NB4 (cell line): Measurements from ENCODE around the gene MAN2B1.
"Not testable (repeated sequence)": the region's sequence is repeated elsewhere in the genome, so short reads cannot be mapped to it uniquely, and the experiment has no call there.

Experiments used
- DNase-seq: peaks from one replicate; pipeline ENCODE4 v3.0.0; 2010; ENCODE audit warnings: low read depth
- H3K4me3 ChIP-seq: one replicate; pipeline ENCODE4 v1.5.1; 2011; ENCODE audit warnings: mild to moderate bottlenecking, low read depth, low read length, moderate library complexity
- CTCF ChIP-seq: IDR thresholded peaks from one replicate; pipeline ENCODE4 v1.5.1; 2012; ENCODE audit warnings: low read depth, low read length
- MYC ChIP-seq: IDR thresholded peaks from 2 replicates; pipeline ENCODE4 v1.6.1; 2011; ENCODE audit warnings: low read depth, low read length
- POLR2A ChIP-seq: IDR thresholded peaks from 2 replicates; pipeline ENCODE4 v1.6.1; 2011; ENCODE audit warnings: mild to moderate bottlenecking; ENCODE audit not compliant: insufficient read length; ENCODE audit errors: extremely low read depth
- TF ChIP-seq, protein P1 (sequence below): IDR thresholded peaks from 2 replicates; pipeline ENCODE4 v1.6.1; 2011; ENCODE audit warnings: low read depth, low read length

MAN2B1 gene

DNA sequence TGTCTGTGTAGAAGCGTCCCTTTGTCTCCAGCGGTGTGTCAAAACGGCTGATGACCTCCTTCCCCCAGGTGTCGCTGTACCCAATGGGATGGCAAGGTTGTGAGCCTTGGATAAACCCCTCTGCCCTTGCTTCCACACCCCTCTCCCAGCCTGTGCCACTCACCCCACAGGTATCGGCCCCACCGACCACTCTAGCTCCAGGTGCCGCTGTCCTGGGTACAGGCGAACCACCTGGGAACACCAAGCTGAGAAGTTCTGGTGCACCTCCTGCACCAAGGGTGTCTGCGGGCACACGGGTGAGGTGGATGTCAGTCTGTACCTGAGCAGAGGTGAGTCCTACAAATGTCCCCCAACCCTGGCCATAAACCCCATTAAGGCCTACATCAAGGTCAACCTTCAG lies 16.6 kb downstream of the MAN2B1 start:
- H3K4me3 ChIP-seq, result no peak overlapping the region
- TF ChIP-seq CTCF, result no peak
- TF ChIP-seq, protein P1, sequence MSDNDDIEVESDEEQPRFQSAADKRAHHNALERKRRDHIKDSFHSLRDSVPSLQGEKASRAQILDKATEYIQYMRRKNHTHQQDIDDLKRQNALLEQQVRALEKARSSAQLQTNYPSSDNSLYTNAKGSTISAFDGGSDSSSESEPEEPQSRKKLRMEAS, result no peak
- no peak for TF ChIP-seq POLR2A
- no peak for TF ChIP-seq MYC
- no peak for DNase-seq

DNA sequence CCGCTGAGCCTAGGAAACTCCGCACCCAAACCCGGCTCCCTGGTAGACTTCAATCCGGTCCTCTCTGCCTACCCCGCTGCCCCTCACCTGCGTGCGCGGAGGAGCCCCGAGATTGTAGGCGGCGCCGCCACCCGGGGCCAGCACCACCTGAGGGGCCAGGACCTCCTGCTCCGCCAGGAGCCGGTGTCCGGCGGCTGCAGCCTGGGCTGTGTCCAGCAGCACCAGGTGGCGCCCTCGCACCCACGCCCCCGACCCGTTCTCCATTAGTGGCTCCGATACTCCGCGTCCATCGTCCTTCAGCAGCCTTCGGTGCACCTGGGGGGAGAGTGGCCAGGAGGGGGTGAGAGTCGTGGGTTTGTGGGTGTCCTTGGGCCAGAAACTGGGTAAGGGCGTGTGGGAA lies 18.5 kb downstream of the MAN2B1 start:
- no peak for DNase-seq
- TF ChIP-seq POLR2A, result no peak
- no peak for TF ChIP-seq CTCF
- TF ChIP-seq, protein P1, result no peak
- no peak for TF ChIP-seq MYC

DNA sequence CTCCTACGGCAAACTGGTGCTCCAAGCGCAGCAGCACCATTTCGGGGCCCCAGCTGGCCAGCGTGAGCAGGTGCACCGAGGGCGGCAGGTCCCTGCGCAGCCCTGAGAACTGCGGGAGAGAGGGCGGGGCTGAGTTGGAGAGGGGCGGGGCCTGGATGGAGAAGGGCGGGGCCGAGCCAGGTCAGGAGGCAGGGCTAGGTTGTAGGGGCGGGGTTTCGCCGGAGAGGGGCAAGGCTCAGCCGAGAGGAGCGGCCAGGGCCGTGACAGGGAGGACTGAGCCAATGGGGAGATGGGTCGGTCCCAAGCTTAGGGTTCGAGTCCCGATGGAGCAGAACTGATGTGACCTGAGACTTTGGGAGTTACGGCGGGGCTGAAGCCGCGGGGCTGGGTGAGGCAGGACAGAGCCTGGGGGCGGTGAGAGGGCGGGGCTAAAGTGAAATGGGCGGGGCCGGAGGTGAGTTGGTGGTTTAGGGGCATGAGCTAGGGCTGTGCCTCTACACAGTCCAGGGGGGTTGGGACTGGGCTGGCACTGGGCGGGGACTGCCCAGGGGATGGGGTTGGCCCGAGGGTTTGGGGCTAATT lies 19.0 kb downstream of the MAN2B1 start:
- peak; percentile 23 for DNase-seq
- TF ChIP-seq CTCF, result no peak
- TF ChIP-seq POLR2A, result no peak
- no peak for TF ChIP-seq MYC
- TF ChIP-seq, protein P1, result no peak
- no peak overlapping the region for H3K4me3 ChIP-seq

More for the DNA sequence above, 18.5 kb downstream of the MAN2B1 start:
- H3K4me3 ChIP-seq, result no peak overlapping the region

DNA sequence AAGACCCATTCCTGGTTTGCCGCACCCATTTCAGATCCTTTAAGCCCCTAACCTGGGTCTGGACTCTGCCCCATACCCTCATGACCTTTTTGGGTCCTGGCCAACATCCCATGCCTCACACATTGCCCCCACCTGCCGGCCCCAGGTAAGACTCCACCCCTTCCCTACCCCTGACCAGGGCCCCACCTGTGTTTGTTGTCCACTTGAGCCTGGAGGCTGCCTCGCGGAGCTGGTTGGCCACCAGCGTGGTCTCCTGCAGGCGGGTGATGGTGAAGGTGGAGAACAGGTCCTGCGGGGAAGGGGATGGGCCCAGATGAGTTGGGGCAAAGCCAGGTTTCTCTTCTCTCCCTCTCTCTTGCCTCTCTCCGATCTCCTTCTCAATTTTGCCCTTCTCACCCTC lies 19.5 kb downstream of the MAN2B1 start:
- TF ChIP-seq, protein P1, result no peak
- TF ChIP-seq MYC (no peak), CTCF (no peak), POLR2A (no peak)
- no peak for DNase-seq
- no peak overlapping the region for H3K4me3 ChIP-seq

DNA sequence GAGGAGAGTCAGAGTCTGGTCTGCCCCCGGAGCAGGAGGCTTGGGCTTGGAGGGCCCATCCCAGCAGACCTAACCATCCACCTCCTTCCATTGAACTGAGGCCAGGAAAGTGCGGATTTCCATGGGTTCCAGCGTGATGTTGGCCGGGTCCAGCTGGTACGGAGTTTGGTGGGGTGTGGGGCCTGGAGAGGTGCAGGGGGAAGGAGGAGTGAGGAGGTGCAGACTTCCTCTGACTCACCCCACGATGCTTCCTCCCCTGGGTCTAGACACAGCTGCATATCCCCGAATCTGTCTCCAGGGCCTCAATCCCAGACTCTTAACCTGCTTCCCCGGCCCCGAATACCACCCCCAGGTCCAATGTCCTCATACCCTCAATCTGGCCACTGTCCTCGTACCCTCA lies 20.0 kb downstream of the MAN2B1 start:
- TF ChIP-seq POLR2A (no peak), CTCF (no peak), MYC (no peak)
- TF ChIP-seq, protein P1, result no peak
- no peak overlapping the region for H3K4me3 ChIP-seq
- DNase-seq, result peak; percentile 25

DNA sequence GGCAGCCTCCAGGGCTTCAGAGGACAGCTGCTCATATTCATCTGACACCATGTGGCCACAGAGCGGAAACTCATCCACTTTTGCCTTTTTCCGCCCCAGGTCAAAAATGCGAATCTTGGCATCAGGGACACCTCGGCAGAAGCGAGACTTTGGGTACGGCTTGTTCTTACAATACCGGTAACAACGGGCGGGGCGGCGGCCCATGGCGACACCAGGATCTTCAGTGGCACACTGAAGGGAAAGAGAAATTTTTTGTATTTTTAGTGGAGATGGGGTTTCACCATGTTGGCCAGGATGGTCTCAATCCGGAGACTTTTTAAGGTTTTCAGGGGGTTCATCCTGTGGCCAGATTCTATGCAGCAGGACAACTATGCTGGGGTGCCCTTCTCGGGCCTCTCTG lies 22.8 kb downstream of the MAN2B1 start:
- H3K4me3 ChIP-seq, DNase-seq: not testable (repeated sequence)
